ENCODE results near the gene SDHC.

The SDHC gene, protein sequence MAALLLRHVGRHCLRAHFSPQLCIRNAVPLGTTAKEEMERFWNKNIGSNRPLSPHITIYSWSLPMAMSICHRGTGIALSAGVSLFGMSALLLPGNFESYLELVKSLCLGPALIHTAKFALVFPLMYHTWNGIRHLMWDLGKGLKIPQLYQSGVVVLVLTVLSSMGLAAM

DNA sequence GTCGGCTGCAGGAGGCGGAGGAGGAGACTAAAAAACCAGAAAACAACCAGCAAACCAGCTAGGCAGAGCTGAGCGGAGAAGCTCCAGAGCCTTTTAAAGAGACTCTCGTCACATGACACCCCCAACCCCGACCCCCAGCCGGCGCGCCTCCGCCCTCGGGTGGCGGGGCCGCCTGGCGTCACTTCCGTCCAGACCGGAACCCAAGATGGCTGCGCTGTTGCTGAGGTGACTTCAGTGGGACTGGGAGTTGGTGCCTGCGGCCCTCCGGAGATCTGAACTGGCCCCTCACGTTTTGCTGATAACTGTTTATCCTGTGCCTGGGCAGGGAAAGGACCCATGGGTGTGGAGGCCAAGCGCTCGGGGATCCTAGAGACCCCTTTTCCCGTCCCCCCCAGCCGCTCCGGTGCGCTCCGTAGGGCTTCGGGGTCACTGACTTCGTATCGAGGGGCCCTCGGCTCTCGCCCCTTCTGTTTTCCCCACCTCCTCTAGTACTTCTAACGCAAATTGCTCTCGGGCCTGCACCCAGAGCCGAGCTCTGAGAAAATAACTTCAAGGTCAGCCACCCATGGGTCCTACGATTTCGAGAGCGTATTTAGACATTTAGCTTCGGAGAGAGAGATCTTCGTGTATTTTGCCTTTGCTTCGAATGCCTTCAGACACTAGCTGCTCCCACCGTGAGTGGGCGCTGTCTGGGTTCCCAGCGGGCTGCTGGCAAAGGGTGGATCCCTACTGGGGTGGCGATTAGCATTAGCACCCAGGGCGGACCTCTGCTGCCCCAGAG is at the start of gene SDHC:
Gene SDHC, plus strand, starts transcription at position 181 of the 781 bp plus-strand sequence. Its CDS starts 25 bp downstream, at position 206.
- DNase-seq (ENCODE audit: insufficient read length, low spot score) (peak; percentile 85), FAIRE-seq (peak; percentile 92)

DNA sequence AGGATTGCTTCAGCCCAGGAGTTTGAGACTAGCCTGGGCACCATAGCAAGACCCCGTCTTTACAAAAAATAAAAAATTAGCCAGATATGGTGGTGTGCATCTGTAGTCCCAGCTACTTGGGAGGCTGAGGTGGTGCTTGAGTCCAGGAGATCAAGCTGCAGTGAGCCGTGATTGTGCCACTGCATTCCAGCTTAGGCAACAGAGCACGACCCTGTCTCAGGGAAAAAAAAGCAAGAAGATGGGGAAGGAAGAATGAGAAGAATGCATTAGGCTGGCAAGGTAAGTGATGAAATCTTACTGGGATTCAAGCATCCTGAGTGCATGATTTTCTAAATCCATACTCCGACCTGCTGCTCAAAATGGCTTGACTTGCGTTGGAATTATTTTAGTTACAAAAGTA is 48.9 kb upstream of the SDHC start:
- FAIRE-seq (no peak), DNase-seq (ENCODE audit: insufficient read length, low spot score) (no peak)

DNA sequence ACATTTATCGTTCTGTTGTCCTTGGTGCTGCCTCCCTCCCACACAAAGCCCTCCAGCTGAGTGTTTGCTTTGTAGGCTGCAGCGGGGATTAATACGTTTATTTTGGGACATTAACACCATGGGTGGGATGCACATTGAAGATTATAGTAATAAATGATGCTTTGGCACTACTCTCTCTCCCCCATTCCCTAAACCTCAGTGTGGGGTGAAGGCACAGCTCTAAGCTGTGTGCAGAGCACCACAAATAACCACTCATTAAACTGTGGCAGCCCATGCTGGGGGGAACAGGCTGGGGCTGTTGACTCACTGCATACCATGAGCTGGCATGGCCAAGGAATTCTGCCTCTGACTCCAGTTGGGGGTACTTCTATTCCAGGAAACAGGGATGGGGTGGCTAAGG is 48.0 kb upstream of the SDHC start:
- DNase-seq (ENCODE audit: insufficient read length, low spot score) = no peak
- no peak for FAIRE-seq

DNA sequence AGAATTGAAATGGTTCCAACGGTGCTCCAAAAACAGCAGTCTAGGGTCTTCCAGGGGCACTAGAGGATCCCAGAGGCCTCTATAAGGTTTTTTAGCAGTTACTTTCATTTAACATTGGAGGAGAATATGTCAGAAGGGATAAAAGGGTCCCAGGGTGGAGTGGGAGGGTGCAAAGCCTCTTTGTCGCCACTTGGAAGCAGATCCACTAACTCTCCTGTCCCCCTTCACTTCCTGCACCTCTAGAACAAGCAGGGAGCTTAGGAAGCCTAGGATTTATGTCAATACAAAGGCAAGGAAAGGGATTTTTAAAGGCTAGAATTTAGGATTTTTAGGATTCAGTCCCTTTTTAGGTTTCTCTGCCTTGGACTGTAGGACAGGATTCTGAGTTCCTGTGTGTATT is 47.3 kb upstream of the SDHC start:
- DNase-seq (ENCODE audit: insufficient read length, low spot score) (no peak), FAIRE-seq (no peak)

DNA sequence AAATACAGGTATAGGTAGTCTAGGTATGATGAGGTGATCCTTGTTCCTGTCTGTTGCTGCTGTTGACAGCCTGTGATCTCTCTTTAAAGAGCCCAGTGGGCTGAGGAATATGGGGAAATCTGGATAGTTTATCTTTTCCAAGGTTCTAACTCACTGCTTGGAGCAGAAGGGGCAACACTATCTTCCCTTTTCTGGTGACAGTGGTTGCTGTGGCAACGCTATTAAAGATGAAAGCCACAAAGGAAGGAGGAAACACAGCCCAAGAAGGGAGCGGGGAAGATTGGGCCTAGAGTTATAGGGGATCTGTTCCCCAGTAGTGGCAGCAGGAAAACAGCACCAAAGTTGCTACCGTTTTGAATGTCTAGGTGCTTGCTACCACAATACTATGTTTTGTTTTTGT is 46.9 kb upstream of the SDHC start:
- no peak for DNase-seq (ENCODE audit: insufficient read length, low spot score)
- FAIRE-seq = no peak

DNA sequence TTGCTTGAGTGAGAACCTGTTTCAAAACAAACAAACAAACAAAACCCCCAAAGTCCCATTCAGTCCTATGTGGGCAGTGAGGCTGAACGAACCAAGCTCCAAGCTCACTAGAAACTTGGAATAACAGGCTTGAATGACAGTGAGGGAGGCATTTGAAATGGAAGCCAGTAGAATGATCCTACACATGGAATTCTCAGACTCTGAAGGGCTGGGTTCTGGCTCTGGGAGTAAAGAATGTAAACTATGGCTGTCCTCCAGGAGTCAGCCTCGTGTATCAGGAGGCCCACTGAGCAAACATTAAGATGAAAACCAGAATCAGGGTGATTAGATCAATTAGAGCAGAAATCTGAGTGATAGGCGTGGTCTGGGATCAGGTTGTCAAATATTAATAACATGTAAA is 40.8 kb upstream of the SDHC start:
- no peak for FAIRE-seq
- DNase-seq (ENCODE audit: insufficient read length, low spot score) = no peak

DNA sequence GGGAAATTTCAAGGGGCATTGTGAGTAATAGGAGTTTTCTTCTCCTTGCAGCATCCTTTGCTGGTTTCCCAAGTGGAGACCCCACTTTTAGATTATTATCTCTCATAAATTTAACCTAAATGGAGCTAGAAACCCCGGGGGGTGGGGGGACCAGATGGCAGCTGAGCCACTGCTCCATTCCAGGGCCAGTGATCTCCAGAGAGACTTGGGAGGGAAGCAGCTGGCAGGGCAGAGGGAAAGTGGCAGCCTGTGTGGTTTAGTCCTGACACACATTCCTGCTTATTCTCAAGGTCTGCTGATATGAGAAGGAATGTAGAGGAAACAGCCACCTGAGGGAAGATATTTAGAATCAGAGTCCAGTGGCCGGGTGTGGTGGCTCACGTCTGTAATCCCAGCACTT is 39.3 kb upstream of the SDHC start:
- no peak for FAIRE-seq
- no peak for DNase-seq (ENCODE audit: insufficient read length, low spot score)

DNA sequence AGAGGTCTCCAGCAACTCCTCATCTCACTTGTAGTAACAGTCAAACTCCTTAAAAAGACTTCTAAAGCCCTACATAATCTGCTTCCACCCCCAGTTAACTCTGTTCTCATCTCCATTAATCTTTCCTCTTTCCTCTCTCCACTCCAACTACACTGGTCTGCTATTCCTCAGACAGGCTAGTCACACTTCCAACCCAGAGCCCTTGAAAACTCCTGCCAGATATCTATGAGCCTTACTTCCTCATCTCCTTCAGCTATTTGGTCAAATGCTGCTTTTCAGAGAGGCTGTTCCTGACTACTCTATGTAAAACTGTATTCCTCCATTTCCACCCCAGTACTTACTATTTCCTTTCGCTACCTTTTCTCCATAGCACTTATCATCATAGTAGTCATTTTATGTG is 31.2 kb upstream of the SDHC start:
- DNase-seq (ENCODE audit: insufficient read length, low spot score) (no peak), FAIRE-seq (no peak)

DNA sequence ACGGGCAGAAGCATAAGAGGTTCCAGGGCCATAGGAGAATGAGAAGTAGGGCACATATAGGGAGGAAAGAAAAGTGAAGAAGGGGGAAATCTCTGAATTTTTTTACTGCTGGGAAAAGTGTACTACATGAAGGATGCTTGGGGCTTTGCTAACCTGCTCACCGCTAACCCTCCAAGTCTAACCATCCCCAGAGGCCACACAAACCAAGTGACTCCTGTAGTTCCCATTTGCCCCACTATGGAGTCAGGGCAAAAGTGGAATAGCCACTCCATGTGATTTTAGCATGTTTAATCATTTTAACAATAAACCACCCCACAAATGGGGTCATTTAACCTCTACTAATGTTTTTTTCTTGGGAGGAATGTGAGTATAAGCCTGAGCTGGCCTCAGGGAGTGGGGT is 29.1 kb upstream of the SDHC start:
- DNase-seq (ENCODE audit: insufficient read length, low spot score) = no peak
- FAIRE-seq = no peak

DNA sequence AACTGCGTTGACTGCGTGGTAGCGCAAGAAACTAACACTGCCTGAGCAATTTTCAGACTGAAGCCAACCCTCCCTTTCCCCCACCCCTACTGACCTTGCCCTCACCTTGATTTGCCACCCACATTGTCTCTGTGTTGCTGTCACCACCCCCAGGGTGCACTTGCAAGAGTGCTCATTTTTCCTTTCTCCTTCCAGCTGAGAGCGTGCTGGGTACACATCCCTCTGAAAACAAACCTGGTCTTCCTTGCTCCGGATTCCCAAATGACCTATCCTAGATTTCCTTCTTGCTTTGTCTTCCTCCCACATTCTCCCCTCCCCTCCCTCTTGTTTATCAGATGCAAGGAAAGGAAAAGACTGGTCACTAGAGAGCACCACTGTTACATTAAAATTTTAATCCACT is 28.7 kb upstream of the SDHC start:
- DNase-seq (ENCODE audit: insufficient read length, low spot score) (no peak), FAIRE-seq (no peak)

DNA sequence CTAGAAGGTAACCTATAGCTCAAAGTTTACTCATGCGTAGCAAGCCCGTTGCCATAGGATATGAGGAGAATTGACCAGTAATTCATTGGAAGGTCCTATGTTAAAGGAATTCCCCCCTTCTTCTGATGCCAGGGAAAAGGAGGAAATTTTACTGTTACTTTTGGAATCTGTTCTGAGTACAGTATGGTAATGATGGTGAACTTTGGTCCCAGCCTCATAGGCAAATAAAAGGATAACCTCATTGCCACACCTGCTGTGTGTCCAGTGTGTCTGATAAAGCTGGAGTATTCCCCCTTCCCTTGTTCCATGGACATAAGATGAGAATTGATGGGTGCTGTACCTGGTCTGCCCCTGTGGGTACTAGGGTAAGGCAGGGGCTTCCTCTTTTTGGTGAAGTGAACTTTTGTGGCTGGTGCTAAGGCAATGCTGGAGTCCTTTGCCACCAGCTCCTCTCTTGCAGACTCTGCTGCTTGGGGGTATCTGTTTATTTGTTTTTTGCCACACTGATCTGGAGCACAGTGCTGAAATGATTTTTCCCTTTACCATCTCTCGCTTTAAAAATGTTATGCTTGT is 26.6 kb upstream of the SDHC start:
- FAIRE-seq (no peak), DNase-seq (ENCODE audit: insufficient read length, low spot score) (no peak)

DNA sequence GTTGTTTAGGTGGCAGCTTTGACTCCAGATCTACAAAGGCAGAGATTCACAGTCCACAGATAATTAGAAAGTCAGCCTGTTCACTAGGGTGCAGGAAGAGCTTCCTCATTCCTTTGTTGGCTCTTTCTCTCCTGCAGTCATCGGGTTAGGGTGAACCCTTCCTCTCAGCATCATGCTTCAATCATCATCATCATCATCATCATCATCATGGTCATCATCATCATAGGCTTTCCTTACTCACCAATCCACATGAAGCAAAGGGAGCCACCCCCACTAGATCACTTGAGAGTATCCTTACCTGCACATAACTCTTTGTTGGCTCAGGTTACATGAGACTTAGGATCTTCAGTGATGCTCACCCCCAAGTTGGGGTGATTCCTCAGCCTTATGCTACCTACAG is 23.4 kb upstream of the SDHC start:
- FAIRE-seq (no peak), DNase-seq (ENCODE audit: insufficient read length, low spot score) (no peak)

DNA sequence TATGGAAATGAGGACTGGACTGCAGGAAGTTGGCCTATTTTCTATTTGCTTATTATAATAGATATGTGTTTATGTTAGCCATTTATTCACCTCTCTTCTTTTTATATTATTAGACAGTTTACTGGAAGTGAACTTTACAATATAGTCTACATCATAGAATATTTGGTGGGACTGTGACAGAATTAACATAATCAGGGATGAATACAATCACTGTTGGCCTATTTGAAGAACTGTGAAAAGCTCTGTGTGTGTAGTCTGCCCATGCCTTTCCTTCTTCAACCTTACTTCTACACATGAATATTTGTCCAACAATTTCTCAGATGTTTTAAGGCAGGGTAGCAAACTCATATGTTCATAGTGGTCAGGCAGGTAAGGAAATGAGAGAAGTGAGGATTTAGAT is 16.8 kb upstream of the SDHC start:
- DNase-seq (ENCODE audit: insufficient read length, low spot score) (no peak), FAIRE-seq (no peak)

DNA sequence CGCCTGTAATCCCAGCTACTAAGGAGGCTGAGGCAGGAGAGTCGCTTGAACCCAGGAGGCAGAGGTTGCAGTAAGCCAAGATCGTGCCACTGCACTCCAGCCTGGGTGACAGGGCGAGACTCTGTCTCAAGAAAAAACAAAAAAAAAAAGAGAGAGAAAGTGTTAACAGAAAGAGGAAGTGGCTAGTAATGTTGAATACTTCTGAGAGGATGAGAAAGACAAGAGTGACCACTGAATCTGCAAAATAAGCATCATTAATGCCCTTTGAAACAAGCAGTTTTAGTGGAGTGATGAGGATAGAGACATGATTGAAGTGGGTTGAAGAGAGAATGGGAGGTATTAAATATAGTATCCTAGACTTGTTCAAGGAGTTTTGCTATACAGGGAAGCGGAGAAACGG is 16.1 kb upstream of the SDHC start:
- DNase-seq (ENCODE audit: insufficient read length, low spot score) = no peak
- no peak for FAIRE-seq

DNA sequence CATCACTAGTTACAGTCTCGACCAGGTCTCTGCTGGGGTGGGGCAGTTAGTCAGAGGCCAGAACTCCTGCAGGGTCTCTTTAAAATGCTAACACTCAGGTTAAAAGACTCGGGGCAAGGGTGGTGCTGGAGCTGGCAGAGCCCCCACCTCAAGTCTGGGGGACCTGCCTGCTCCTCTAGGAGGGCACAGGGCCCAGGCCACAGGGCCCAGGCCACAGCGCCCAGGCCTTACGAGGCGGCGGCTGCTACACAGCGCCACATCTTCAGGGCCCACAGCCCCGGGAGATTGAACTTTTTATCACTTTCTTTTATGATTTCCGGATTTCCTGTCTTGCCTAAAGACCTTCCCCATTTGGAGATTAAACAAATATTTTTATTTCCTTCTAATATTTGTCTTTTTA is 14.8 kb upstream of the SDHC start:
- FAIRE-seq = no peak
- DNase-seq (ENCODE audit: insufficient read length, low spot score) = no peak

DNA sequence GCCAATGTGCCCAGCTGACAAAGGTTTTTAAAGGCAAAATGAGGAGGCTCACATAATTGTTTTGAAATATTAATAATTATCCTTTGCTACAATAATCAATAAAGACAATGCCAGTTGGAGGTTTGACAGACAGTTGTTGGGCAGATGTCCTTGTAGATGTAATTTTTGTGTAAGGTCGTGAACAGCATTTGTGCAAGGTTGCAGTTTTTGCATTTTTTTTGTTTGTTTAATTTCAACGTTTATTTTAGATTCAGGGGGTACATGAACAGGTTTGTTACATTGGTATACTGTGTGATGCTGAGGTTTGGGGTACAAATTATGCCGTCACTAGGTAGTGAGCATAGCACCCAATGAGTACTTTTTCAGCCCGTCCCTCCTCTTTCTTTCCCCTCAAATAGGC is 13.7 kb upstream of the SDHC start:
- no peak for DNase-seq (ENCODE audit: insufficient read length, low spot score)
- FAIRE-seq = no peak

DNA sequence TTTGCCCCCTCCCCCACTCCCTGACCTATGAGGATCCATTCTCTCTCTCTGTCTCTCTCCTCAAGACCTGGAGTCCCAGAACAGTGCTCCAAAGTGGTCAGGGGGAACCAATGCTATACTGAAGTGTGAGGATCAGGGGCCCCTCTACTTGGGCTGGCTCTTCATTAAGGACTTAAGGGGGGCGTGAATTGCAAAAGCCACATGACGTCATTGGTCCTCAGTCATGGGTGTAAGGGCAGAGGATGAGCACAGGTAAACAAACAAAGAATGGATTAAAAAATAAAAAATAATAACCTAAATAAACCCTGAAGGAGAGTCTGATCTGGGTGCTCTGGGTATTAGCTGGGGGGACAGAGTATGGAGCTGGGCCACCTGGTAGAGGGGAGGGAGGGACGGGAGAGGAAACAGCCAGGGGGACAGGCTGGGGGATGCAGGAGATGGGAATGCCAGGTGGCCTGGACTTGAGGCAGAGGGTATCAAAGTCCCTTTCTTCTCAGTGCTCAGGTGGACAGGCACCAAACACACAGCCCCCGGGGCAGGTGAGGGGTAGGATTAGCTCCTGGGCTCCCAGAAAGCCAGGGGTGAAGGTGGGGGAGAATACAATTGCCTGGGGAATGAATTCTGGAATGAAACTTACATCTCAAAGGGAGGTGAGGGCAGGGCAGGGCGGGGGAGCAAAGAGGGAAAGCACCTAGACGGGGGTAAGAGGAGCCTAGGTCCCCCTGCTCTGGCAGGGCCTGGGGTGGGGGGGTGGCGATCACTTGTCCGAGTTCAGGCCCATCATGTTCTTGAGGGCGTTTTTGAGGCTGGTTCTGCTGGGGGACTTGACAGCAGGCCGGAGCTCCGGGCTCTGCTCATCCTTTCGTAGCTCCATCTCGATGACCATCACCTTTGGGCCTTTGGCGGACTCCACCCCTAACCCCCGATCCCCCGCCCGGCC is 9.0 kb upstream of the SDHC start:
- DNase-seq (ENCODE audit: insufficient read length, low spot score) (no peak), FAIRE-seq (peak; percentile 55)

DNA sequence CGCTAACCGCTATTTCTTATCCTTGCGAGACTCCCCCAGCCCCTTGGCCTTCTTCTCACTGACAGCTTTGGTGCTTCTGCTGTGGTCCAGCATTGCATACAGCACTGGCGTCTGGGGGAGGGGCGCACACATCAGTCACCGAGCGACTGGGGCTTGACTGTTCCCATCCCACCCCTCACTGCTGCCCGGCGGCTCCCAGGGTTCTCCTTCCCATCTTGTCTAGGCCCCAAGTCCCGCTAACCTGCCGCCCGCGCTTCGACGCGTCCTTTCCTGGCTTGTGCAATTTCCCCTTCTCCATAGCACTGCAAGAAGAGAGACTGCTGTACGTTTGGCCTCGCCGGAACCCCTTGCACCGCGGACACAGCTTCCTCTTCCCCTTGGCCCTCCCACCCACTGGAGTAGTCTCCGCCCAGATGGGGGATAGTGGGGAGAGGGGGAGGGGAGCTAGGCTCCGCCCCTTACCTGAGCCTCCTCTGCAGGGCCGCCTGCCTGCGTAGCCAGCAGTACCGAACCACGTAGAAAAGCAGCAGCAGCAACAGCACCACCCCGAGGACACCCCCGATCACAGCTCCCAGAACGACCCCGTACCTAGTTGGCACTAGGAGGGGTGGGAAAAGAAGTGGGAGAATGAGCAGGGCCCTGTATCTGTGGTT is 8.2 kb upstream of the SDHC start:
- FAIRE-seq (peak; percentile 87), DNase-seq (ENCODE audit: insufficient read length, low spot score) (peak; percentile 71)

DNA sequence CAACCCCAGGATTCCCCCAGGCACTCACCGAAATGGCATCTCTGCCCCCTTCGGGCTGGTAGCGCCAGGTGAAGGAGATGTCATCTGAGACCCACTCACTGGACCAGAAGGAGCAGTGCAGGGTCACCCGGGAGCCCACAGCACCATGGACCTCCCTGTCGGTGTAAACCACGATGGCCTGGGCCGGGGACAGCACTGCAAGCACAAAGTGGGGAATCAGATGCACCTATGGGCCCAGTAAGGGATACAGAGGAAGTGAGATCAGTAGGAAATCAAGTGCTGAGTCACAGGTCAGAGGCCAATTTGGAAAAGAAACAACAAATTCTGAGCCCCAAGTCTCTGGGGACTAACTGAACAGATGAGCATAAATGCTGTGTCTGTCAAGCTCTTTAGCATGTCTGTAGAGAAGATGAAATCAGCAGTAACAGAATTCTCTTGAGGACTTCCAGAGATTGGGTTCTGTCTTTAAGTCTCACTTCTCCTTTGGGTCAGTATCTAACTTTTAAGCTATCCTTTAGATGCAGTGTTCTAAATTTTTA is 6.9 kb upstream of the SDHC start:
- no peak for DNase-seq (ENCODE audit: insufficient read length, low spot score)
- no peak for FAIRE-seq

DNA sequence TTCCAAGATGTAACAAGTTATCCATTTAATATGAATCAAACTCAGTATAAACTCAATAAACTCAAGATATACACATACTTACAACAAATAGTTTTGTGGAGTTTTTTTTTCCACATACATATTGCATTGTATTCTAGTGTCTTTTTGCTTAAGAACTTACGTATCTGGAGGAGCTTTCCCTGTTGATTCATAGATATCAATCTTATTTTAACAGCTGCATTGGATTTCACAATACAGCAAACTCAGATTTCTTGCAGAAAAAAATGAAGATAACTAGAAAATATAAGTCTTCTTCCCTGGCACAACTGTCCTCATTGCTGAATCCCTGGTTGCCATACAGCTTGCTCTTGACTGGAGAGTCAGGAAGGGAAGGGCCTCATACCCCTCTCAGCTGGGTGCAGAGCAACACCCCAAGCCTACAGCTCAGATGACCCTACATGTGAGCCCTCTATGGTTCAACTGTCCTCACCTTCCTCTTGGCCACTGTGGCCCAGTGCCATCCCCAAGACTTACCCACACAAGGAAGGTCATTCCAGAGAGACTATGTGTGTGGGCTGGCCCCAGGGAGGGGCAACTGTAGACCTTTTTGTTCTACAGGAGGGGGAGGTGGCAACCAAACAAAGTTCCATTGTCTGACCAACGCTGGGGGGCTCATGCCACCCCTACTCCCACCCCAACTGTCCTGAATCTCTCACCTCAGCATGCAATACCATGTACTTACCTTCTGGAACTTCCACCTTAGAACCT is 6.1 kb upstream of the SDHC start:
- no peak for DNase-seq (ENCODE audit: insufficient read length, low spot score)

More for the DNA sequence above, 6.1 kb upstream of the SDHC start:
- FAIRE-seq = no peak
